Stimulated activated naive CD8-positive, alpha-beta T cell treated with anti-CD3 and anti-CD28 coated beads, Interleukin-15, amount 100 ng/mL, for 72 hours (primary cell): ENCODE data around the gene ACSL3.

Experiments
- ATAC-seq: fragments of 150-1000 bp; cut with Tn5 transposase; 2 replicates; pipeline ENCODE4 v1.10.0; 2021; ENCODE audit warnings: mild to moderate bottlenecking, moderate library complexity
- DNase-seq, 2 donors: peaks; one replicate each; pipeline ENCODE4 v3.0.0; 2021 to 2022
- H3K27ac Mint-ChIP-seq, 2 donors: one replicate each; pipeline ENCODE4 v1.8.0; 2022; ENCODE audit warnings: mild to moderate bottlenecking in 2 of 2, mixed read lengths in 2 of 2, moderate library complexity in 2 of 2
- H3K27me3 Mint-ChIP-seq: one replicate; pipeline ENCODE4 v1.8.0; 2022; ENCODE audit warnings: mixed read lengths
- H3K4me1 Mint-ChIP-seq: one replicate; pipeline ENCODE4 v1.8.0; 2022; ENCODE audit warnings: mild to moderate bottlenecking, mixed read lengths
- H3K4me3 Mint-ChIP-seq, 2 donors: one replicate each; pipeline ENCODE4 v1.8.0; 2022; ENCODE audit warnings: mild to moderate bottlenecking in 2 of 2, mixed read lengths in 2 of 2, moderate library complexity in 1 of 2
- H3K9me3 Mint-ChIP-seq, 2 donors: one replicate each; pipeline ENCODE4 v1.8.0; 2022; ENCODE audit warnings: mixed read lengths in 2 of 2

The ACSL3 gene

DNA sequence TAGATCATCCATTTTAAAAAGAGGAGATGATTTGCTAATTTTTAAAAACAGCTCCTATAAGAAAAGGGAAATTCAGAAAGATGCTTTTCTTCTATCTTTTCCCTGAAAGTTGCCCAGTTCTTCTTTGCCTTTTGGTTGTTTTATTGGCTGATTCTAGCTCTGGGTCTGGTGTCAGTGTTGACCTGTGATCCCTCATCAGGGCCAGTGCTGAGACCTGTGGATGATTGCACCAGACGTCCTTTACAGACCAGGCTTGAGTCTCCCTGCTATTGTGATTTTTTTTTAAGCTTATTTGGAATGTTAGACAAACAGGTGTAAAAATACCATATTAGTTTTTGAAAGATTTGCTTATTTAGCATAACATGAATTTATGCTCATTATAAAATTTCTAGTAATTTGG is 88.2 kb downstream of the ACSL3 start:
- Mint-ChIP-seq H3K9me3 (no peaks in the 10 kb centered on the region), H3K4me3 (no peak overlapping the region), H3K27ac (no peak overlapping the region), H3K27me3 (peaks cover 9% of the 10 kb centered on the region), H3K4me1 (peaks cover 3% of the 10 kb centered on the region)
- ATAC-seq, result no peak
- DNase-seq, result no peak

DNA sequence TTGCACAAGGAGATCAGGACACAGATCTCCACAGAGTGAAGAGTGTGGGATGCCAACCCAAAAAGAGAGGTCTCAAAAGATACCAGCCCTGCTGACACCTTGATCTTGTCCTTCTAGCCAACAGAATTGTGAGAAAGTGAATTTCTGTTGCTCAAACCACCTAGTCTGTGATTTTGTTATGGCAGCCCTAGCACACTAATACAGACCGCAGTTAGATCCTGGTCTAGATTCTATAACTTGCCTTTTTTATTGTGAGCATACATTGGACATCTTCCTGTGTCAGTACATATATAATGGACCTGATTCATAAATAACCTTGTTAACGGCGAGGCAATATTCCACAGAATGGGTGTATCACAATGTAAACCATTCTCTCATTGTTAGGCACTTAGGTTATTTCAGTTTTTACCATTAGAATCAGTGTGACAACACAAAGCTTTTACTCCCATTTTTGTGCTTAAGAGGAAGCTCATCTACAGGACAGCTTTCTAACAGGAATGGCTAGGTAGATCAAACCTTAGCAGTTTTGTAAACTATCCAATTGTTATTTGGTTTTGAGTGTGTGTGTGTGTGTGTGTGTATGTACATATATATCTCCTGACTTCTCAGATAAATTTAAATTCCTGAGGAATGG is 89.0 kb downstream of the ACSL3 start:
- Mint-ChIP-seq H3K9me3 (no peaks in the 10 kb centered on the region), H3K27ac (no peak overlapping the region), H3K27me3 (peaks cover 12% of the 10 kb centered on the region), H3K4me3 (no peak overlapping the region), H3K4me1 (no peaks in the 10 kb centered on the region)
- ATAC-seq (no peak), DNase-seq (no peak)

DNA sequence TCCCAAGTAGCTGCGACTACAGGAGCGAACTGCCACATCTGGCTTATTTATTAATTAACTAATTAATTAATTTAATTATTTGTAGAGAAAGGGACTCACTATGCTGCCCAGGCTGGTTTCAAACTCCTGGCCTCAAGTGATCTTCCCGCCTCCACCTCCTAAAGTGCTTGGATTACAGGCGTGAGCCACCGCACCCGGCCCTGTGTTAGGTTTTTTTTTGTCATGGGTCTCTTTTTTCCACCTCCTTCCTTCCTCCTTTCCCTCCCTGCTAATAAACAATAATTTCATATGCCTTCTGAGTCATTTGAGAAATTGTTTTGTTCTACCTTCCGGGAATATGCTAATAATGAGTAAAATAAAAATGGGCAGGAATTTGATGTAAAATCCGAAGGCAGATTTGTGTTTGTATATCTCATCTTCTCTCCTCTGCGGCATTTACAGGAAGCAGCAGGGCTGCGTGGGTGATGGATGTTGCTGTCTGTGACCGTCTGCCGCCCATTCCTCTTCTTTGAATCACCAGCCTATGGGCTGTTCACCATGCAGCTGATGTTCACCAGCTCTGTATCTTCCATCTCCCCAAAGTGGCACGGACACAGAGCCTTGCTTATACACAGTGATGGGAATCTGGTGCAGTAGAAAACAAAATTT is 89.9 kb downstream of the ACSL3 start:
- ATAC-seq, result no peak
- no peak for DNase-seq
- H3K27ac Mint-ChIP-seq, result no peak overlapping the region
- H3K27me3 Mint-ChIP-seq, result peaks cover 12% of the 10 kb centered on the region
- H3K9me3 Mint-ChIP-seq, result no peaks in the 10 kb centered on the region
- no peaks in the 10 kb centered on the region for H3K4me1 Mint-ChIP-seq
- no peak overlapping the region for H3K4me3 Mint-ChIP-seq

DNA sequence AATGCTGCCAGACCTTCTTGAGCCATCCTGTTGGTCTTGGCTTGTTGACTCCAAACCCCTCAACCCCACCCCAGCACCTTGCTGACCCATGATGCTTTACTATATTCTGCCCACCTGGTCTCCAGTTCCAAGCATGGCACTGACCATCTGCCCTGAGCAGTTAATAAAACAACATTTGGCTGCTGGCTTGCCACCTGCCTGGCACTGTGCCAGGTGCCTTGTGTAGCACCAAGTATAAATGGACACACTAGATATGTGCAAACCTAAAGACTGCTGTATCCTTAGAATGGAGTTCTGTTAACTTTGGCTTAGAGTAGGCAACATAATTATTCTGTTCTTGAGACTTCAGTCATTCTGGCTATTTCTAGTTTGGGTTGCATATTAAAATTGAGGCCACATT is 91.4 kb downstream of the ACSL3 start:
- ATAC-seq, result no peak
- Mint-ChIP-seq H3K4me1 (no peaks in the 10 kb centered on the region), H3K27ac (no peak overlapping the region), H3K4me3 (no peak overlapping the region), H3K27me3 (peaks cover 12% of the 10 kb centered on the region), H3K9me3 (no peaks in the 10 kb centered on the region)
- no peak for DNase-seq

DNA sequence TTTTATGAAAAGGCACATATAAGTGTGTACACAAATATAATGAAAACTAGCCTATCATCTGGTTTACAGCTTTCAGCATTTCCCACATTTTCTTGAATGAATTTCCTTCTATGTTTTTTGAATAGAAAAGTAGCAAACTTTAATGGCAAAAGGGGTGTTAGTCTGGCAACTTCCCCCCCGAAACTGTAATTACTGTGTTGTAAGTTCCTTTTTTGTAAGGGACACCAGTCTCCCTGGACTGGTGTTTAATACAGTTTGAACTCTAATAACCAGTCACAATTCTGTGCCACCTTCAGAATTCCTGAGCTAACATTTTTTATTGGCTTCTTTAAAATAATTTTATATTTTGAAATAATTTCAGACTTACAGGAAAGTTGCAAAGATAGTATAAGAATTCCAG is 94.2 kb downstream of the ACSL3 start:
- Mint-ChIP-seq H3K4me1 (no peaks in the 10 kb centered on the region), H3K27ac (no peak overlapping the region), H3K27me3 (peaks cover 21% of the 10 kb centered on the region), H3K4me3 (no peak overlapping the region), H3K9me3 (no peaks in the 10 kb centered on the region)
- ATAC-seq (no peak), DNase-seq (no peak)

DNA sequence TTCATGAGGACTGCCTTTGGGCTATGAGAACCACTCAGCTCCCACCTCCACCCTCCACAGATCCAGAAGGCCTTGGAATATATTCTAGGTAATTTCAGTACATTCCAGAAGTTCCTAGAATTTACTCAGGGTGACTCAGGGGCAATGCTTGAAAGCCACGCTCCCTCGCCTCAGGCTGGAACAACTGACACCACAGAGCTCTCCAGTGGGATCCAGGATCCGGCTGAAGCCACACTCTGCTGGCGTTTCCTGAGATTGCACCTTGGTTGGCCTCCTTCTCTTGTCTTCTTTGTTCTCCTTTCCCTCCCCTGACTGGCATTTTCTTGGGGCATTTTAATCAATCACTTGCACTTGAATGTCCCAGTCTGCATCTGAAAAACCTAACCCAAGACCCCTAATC is 98.5 kb downstream of the ACSL3 start:
- no peak overlapping the region for H3K4me3 Mint-ChIP-seq
- H3K27me3 Mint-ChIP-seq, result peaks cover 28% of the 10 kb centered on the region
- peak overlapping the region in 1 of 2 donors; percentile 17 for H3K27ac Mint-ChIP-seq
- no peaks in the 10 kb centered on the region for H3K9me3 Mint-ChIP-seq
- H3K4me1 Mint-ChIP-seq, result no peaks in the 10 kb centered on the region
- no peak for ATAC-seq
- no peak for DNase-seq

DNA sequence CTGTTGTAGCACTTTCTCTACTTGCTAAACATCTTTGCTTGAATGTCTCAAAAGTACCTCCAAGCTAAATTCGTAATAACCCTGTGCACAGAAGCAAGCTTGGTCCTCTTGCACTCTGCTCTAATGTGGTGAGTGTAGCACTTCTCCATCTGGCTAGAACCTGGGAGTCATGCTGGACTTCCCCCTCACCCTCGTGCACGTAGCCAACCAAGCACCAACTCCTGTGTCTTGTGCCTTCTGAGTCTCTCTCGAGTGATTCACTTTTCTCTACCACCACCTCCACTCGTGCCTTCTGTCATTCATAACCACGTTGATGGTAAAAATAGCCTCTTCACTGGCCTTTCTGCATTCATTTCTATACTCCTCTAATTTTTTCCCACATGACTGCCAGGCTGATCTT is 99.3 kb downstream of the ACSL3 start:
- peaks cover 28% of the 10 kb centered on the region for H3K27me3 Mint-ChIP-seq
- H3K4me1 Mint-ChIP-seq, result no peaks in the 10 kb centered on the region
- DNase-seq (no peak), ATAC-seq (peak; percentile 43)
- no peak overlapping the region for H3K4me3 Mint-ChIP-seq
- no peak overlapping the region for H3K27ac Mint-ChIP-seq
- no peaks in the 10 kb centered on the region for H3K9me3 Mint-ChIP-seq

DNA sequence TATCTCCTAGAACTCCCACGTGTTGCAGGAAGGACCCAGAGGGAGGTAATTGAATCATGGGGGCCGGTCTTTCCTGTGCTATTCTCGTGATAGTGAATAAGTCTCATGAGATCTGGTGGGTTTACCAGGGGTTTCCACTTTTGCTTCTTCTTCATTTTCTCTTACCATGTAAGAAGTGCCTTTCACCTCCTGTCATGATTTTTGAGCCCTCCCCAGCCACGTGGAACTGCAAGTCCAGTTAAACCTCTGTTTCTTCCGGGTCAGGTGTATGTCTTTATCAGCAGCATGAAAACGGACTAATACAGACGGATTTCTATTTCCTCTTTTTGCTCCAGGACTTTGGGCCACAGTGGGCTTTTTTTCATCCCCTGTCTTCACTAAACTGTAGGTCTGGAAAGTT is 102.8 kb downstream of the ACSL3 start:
- Mint-ChIP-seq H3K4me1 (no peaks in the 10 kb centered on the region), H3K27me3 (peaks cover 28% of the 10 kb centered on the region), H3K4me3 (no peak overlapping the region), H3K9me3 (no peaks in the 10 kb centered on the region), H3K27ac (no peak overlapping the region)
- DNase-seq (no peak), ATAC-seq (no peak)

DNA sequence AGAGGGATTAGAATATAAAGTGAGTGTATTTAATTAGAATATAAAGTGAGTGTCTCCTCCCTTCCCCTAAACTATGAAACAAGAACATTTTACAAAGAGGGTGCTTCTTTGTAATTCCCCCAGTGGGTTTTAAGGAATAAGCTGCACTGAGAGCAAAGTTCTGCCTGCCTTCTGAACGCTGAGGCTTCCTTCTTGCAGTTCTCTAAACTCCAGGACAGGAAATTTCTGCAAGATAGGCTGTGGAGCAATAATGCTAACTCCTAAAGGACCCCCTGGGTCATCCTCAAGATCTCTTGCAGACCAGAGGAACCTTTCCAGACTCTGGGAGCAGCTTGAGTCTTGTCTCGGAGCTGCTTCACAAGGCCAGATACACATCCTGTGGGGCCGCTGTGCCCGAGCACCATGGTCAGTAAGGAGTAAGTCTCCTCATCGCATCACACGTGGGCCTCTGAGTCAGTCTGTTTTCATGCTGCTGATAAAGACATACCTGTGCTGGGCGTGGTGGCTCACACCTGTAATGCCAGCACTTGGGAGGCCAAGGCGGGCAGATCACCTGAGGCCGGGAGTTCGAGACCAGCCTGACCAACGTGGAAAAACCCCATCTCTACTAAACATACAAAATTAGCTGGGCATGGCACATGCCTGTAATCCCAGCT is 103.7 kb downstream of the ACSL3 start:
- ATAC-seq, result no peak
- Mint-ChIP-seq H3K9me3 (no peaks in the 10 kb centered on the region), H3K4me1 (no peaks in the 10 kb centered on the region), H3K27ac (no peak overlapping the region), H3K27me3 (peaks cover 24% of the 10 kb centered on the region), H3K4me3 (no peak overlapping the region)
- DNase-seq, result no peak

DNA sequence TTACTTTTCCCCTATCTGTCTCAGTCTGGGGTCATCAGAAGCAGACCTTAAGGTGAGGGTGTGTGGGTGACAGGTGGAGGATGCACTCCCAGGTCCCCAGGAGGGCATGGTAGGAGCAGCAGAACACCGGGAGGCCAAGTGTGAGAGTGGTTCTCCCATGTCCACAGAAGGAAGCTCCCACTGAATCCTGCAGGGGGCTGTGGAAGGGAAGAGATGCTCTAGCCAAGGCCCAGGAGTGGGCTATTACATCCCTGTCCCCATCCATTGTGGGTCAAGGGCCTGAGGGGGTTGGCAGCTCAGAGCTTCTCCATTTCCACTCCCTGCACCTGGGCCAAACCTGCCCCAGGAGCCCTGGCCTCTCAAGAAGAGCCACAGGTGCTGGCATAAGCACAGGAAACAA is 104.7 kb downstream of the ACSL3 start:
- H3K9me3 Mint-ChIP-seq, result no peaks in the 10 kb centered on the region
- H3K4me3 Mint-ChIP-seq, result no peak overlapping the region
- no peak for ATAC-seq
- peaks cover 14% of the 10 kb centered on the region for H3K27me3 Mint-ChIP-seq
- no peak overlapping the region for H3K27ac Mint-ChIP-seq
- no peak for DNase-seq
- H3K4me1 Mint-ChIP-seq, result no peaks in the 10 kb centered on the region

DNA sequence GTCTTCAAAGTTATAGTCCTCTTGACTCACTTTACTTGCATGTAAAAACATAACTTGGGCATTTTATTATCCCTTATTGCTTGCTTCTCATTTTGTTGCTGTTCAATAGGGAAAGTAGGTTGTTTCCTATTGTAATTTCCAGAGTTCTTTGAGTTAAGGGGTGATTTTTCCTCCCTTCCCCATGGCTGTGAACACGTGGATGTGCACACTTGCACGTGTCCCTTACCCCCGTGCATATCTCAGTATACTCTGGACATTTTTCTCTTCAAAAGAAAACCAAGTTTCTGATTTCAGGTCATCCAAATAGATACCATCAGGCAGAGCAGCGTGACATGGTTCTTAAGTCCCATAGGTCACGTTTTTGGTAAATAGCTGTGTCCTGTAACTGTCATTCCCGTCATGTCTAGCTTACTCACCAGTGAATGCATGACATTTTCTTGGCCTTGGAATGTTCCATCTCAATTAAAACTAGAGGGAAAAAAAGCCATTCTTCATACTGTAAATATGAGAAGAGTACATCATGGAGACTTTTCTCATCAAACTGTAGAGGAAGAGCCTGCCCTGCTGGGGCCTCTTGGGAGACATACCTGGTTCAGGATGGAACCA is 107.8 kb downstream of the ACSL3 start:
- Mint-ChIP-seq H3K27ac (no peak overlapping the region), H3K4me3 (no peak overlapping the region), H3K27me3 (no peaks in the 10 kb centered on the region), H3K4me1 (no peaks in the 10 kb centered on the region), H3K9me3 (no peaks in the 10 kb centered on the region)
- DNase-seq (no peak), ATAC-seq (no peak)

DNA sequence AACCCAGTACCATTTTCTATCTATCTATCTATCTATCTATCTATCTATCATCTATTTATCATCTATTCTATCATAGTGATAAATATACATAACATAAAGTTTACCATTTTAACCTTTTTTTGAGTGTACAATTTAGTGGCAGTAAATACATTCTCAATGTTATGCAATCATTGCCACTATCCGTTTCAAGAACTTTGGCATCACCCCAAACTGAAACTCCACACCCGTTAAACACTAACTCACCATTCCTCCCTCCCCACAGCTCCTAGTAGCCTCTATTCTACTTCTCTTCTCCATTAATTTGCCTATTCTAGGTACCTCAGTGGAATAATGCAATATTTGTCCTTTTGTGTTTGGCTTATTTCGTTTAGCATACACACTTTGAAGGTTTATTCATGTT is 108.7 kb downstream of the ACSL3 start:
- Mint-ChIP-seq H3K9me3 (no peaks in the 10 kb centered on the region), H3K4me1 (no peaks in the 10 kb centered on the region), H3K27ac (no peak overlapping the region), H3K27me3 (no peaks in the 10 kb centered on the region), H3K4me3 (no peak overlapping the region)
- ATAC-seq (no peak), DNase-seq (no peak)

DNA sequence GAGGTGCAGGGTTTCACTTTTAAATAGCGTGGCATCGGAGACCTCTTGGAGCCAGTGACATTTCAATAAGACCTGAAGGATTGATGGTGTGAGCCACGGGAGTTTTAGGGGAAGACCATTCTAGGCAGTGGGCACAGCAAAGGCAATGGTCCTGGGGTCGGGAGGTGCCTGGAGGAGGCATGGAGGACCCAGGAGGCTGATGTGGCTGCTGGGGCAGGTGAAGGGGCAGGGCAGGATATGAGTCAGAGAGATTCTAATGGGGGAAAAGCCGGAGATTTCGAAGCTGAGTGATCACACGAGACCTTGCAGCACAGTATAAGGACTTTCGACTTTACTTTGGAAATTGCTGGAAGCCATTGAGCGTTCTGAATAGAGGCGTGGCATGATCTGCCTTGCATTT is 111.6 kb downstream of the ACSL3 start:
- DNase-seq, result no peak
- H3K4me1 Mint-ChIP-seq, result no peaks in the 10 kb centered on the region
- no peak overlapping the region for H3K4me3 Mint-ChIP-seq
- H3K9me3 Mint-ChIP-seq, result no peaks in the 10 kb centered on the region
- no peak overlapping the region for H3K27ac Mint-ChIP-seq
- ATAC-seq, result no peak
- H3K27me3 Mint-ChIP-seq, result peaks cover 9% of the 10 kb centered on the region

DNA sequence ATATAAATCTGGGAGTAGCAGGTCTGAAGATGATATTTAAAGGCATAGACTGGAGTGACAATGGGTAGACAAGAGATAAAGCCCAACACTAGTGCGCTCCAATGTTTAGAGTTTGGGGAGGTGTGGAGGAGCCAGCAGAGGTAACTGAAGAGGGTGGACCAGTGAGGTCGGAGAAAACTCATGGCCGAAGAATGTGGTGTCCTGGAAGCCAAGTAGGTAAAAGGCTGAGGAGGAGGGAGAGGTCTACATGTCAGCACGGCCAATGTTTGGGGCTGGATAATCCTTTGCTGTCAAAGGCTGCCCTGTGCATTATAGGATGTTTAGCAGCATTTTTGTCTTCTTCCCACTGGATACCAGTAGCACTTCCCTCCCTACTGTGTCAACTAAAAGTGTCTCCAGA is 112.4 kb downstream of the ACSL3 start:
- no peaks in the 10 kb centered on the region for H3K9me3 Mint-ChIP-seq
- no peak for DNase-seq
- no peak overlapping the region for H3K27ac Mint-ChIP-seq
- no peak overlapping the region for H3K4me3 Mint-ChIP-seq
- no peaks in the 10 kb centered on the region for H3K4me1 Mint-ChIP-seq
- H3K27me3 Mint-ChIP-seq, result peaks cover 14% of the 10 kb centered on the region
- no peak for ATAC-seq

DNA sequence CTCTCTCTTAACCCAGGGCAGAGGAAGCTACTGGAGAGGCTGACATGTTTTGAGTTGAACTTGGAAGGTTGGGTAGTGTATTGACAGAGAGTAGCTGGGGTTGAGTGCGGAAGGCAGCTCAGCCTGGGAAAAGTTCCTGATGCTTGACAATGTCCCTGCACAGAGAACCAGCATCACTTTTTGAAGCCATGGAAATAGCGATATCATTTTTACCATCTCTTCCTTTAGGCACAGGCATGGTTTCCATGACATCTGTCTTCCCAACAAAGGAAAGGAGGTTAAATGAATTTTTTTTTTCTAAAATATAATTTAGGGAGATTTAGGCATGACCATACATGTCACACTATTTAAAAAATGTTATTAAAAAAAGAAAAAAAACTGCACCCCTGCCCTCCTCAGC is 112.9 kb downstream of the ACSL3 start:
- Mint-ChIP-seq H3K4me1 (no peaks in the 10 kb centered on the region), H3K27me3 (peaks cover 15% of the 10 kb centered on the region)
- no peak for ATAC-seq

DNA sequence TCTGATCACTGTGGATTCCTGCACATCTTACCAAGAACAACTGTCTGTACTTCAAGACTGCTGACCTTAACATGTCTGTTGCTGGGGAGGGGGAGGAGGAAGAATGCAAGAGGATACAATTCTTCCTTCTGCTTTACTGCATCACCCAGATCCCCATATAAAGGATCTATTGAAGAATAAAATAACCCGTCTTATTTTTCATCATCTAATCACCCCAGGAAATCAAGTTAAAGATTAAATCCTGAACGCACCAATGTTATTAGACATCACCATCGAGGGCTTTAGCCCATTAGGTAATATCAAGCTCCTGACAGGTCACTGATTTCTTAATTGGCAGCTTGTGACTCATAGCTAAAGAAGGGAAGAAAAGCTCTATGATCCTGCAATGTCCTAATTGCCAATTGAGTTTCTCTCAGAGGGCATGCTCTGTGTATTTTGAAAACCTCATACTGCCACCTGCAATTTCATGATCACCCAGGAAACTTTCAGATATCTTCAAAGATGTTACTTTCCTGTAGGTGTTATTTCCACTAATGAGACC is 115.8 kb downstream of the ACSL3 start:
- no peak for DNase-seq
- no peak for ATAC-seq
- Mint-ChIP-seq H3K4me1 (no peaks in the 10 kb centered on the region), H3K4me3 (no peak overlapping the region), H3K27ac (no peak overlapping the region), H3K9me3 (no peaks in the 10 kb centered on the region), H3K27me3 (peaks cover 20% of the 10 kb centered on the region)

More for the DNA sequence above, 112.9 kb downstream of the ACSL3 start:
- no peak for DNase-seq
- no peak overlapping the region for H3K4me3 Mint-ChIP-seq
- H3K9me3 Mint-ChIP-seq, result no peaks in the 10 kb centered on the region
- no peak overlapping the region for H3K27ac Mint-ChIP-seq
